ACC112 (cell line): ENCODE data around the gene ZNF248.
"Not testable (repeated sequence)": the region's sequence is repeated elsewhere in the genome, so short reads cannot be mapped to it uniquely, and the experiment has no call there.

Experiments
- H2AFZ ChIP-seq: fragments of 200-600 bp; sonication (generic); one replicate; pipeline ENCODE4 v1.6.0; 2017; ENCODE audit warnings: antibody characterized with exemption, low read length; ENCODE audit not compliant: unreplicated experiment
- H3K27ac ChIP-seq: fragments of 200-600 bp; sonication (generic); 2 replicates; pipeline ENCODE4 v1.5.1; 2014; ENCODE audit warnings: low read depth, mild to moderate bottlenecking, antibody characterized with exemption, low read length, moderate library complexity
- H3K27me3 ChIP-seq: fragments of 200-600 bp; sonication (generic); 2 replicates; pipeline ENCODE4 v1.6.1; 2014; ENCODE audit warnings: mild to moderate bottlenecking, antibody characterized with exemption, low read length, moderate library complexity, mixed read lengths; ENCODE audit not compliant: insufficient read depth
- H3K36me3 ChIP-seq: fragments of 200-600 bp; sonication (generic); 2 replicates; pipeline ENCODE4 v1.6.1; 2016; ENCODE audit warnings: mild to moderate bottlenecking, antibody characterized with exemption, low read length, moderate library complexity, mixed read lengths; ENCODE audit not compliant: insufficient read depth
- H3K4me1 ChIP-seq: fragments of 200-600 bp; sonication (generic); one replicate; pipeline ENCODE4 v1.6.1; 2016; ENCODE audit warnings: low read length, mixed read lengths; ENCODE audit not compliant: insufficient read depth, unreplicated experiment, control insufficient read depth
- H3K4me3 ChIP-seq: fragments of 200-600 bp; sonication (generic); 2 replicates; pipeline ENCODE4 v1.5.1; 2014; ENCODE audit warnings: mild to moderate bottlenecking, low read depth, low read length
- H3K79me2 ChIP-seq: fragments of 200-600 bp; sonication (generic); one replicate; pipeline ENCODE4 v1.6.0; 2016; ENCODE audit warnings: low read length; ENCODE audit not compliant: control insufficient read depth, unreplicated experiment, insufficient read depth

Gene ZNF248

GRCh38 chr10:37865957-37866803 lies 8.8 kb upstream of the ZNF248 start:
- Histone ChIP-seq H2AFZ (no peak overlapping the region), H3K79me2 (no peaks in the 10 kb centered on the region), H3K4me1 (no peaks in the 10 kb centered on the region), H3K27ac (no peak overlapping the region), H3K36me3 (no peaks in the 10 kb centered on the region), H3K27me3 (no peaks in the 10 kb centered on the region), H3K4me3 (no peak overlapping the region)

- Histone ChIP-seq H3K4me1 (no peaks in the 10 kb centered on the region), H3K4me3 (no peak overlapping the region), H3K79me2 (no peaks in the 10 kb centered on the region), H3K36me3 (no peaks in the 10 kb centered on the region), H3K27me3 (no peaks in the 10 kb centered on the region), H2AFZ (no peak overlapping the region), H3K27ac (no peak overlapping the region)
Measured at GRCh38 chr10:37865264-37865663, 7.9 kb upstream of the ZNF248 start.

GRCh38 chr10:37860494-37861190 lies 3.2 kb upstream of the ZNF248 start:
- Histone ChIP-seq H3K36me3 (no peaks in the 10 kb centered on the region), H3K27ac (no peak overlapping the region), H3K4me3 (no peak overlapping the region), H3K79me2 (peaks cover 11% of the 10 kb centered on the region), H2AFZ (no peak overlapping the region), H3K4me1 (peaks cover 16% of the 10 kb centered on the region), H3K27me3 (no peaks in the 10 kb centered on the region)

- not testable (repeated sequence) for H3K4me3 ChIP-seq, H3K36me3 ChIP-seq, H3K27me3 ChIP-seq, H2AFZ ChIP-seq, H3K27ac ChIP-seq
- H3K79me2 ChIP-seq: peaks cover 14% of the 10 kb centered on the region
- peaks cover 26% of the 10 kb centered on the region for H3K4me1 ChIP-seq
Measured at GRCh38 chr10:37859270-37859669, 1.9 kb upstream of the ZNF248 start.

- peak overlapping the region; percentile 95 for H3K4me3 ChIP-seq
- H2AFZ ChIP-seq: peak overlapping the region; percentile 95
- H3K79me2 ChIP-seq: peaks cover 20% of the 10 kb centered on the region
- peaks cover 26% of the 10 kb centered on the region for H3K4me1 ChIP-seq
- no peaks in the 10 kb centered on the region for H3K36me3 ChIP-seq
- H3K27me3 ChIP-seq: no peaks in the 10 kb centered on the region
- peak overlapping the region; percentile 97; the same call in 1 of the 2 replicates for H3K27ac ChIP-seq
Measured at GRCh38 chr10:37856881-37857286, 526 bp downstream of the ZNF248 start.

GRCh38 chr10:37855636-37856035 lies 1.8 kb downstream of the ZNF248 start:
- Histone ChIP-seq H2AFZ (peak overlapping the region; percentile 93), H3K79me2 (peaks cover 20% of the 10 kb centered on the region), H3K27me3 (no peaks in the 10 kb centered on the region), H3K27ac (no peak overlapping the region), H3K4me1 (peaks cover 26% of the 10 kb centered on the region), H3K36me3 (no peaks in the 10 kb centered on the region), H3K4me3 (peak overlapping the region; percentile 95)

- peak overlapping the region; percentile 95 for H3K4me3 ChIP-seq
Measured at GRCh38 chr10:37854626-37855025, 2.8 kb downstream of the ZNF248 start.

GRCh38 chr10:37844644-37845043 lies 12.8 kb downstream of the ZNF248 start:
- H3K27ac ChIP-seq: no peak overlapping the region
- peaks cover 20% of the 10 kb centered on the region for H3K36me3 ChIP-seq
- no peaks in the 10 kb centered on the region for H3K27me3 ChIP-seq
- H3K4me1 ChIP-seq: no peaks in the 10 kb centered on the region
- no peaks in the 10 kb centered on the region for H3K79me2 ChIP-seq
- H2AFZ ChIP-seq: no peak overlapping the region
- H3K4me3 ChIP-seq: no peak overlapping the region

More at GRCh38 chr10:37854626-37855025, 2.8 kb downstream of the ZNF248 start:
- H3K36me3 ChIP-seq: no peaks in the 10 kb centered on the region
- H2AFZ ChIP-seq: no peak overlapping the region
- no peak overlapping the region for H3K27ac ChIP-seq
- H3K27me3 ChIP-seq: no peaks in the 10 kb centered on the region
- peaks cover 20% of the 10 kb centered on the region for H3K79me2 ChIP-seq
- H3K4me1 ChIP-seq: peaks cover 26% of the 10 kb centered on the region

- no peak overlapping the region for H3K4me3 ChIP-seq
Measured at GRCh38 chr10:37839243-37839642, 18.2 kb downstream of the ZNF248 start.

GRCh38 chr10:37831495-37832333 lies 25.7 kb downstream of the ZNF248 start:
- H3K36me3 ChIP-seq: peaks cover 79% of the 10 kb centered on the region
- H3K4me1 ChIP-seq: no peaks in the 10 kb centered on the region
- H3K4me3 ChIP-seq: no peak overlapping the region

More at GRCh38 chr10:37839243-37839642, 18.2 kb downstream of the ZNF248 start:
- Histone ChIP-seq H3K27me3 (no peaks in the 10 kb centered on the region), H3K36me3 (peaks cover 54% of the 10 kb centered on the region), H3K79me2 (no peaks in the 10 kb centered on the region), H3K4me1 (no peaks in the 10 kb centered on the region), H3K27ac (no peak overlapping the region), H2AFZ (no peak overlapping the region)

More at GRCh38 chr10:37831495-37832333, 25.7 kb downstream of the ZNF248 start:
- Histone ChIP-seq H3K27me3 (no peaks in the 10 kb centered on the region), H3K27ac (no peak overlapping the region), H2AFZ (no peak overlapping the region), H3K79me2 (no peaks in the 10 kb centered on the region)
